ENCODE results near the gene COPG1. TPM values are rescaled to one million over a fixed set of nuclear protein-coding genes. Genes with fewer than 3 reads are reported as not detected.
"Not testable (repeated sequence)": the region's sequence is repeated elsewhere in the genome, so short reads cannot be mapped to it uniquely, and the experiment has no call there.

Gene COPG1
- total and polyA plus RNA-seq, 2 donors (not counting 1 experiment from before 2014, with no cell fraction given): 48.9 to 85.9 TPM

- CTCF ChIA-PET: interaction anchor here (1.0 kb wide), 1 partner anchor 18 kb away, joined by 6 read pairs; no protein-coding TSS in a partner anchor
- POLR2A ChIA-PET: no interaction called here
- Mint-ChIP-seq H3K9me3 (ENCODE audit: insufficient read depth) (no peaks in the 10 kb centered on the region), H3K4me3 (no peak overlapping the region), H3K27me3 (no peaks in the 10 kb centered on the region), H3K27ac (no peak overlapping the region), H3K4me1 (no peaks in the 10 kb centered on the region)
- H3K79me2 ChIP-seq (ENCODE audit: control insufficient read depth, insufficient read depth, low read length): no peaks in the 10 kb centered on the region
- H4K20me1 ChIP-seq (ENCODE audit: control insufficient read depth, insufficient read depth, low read length, poor library complexity, severe bottlenecking): peaks cover 18% of the 10 kb centered on the region
- no peaks in the 10 kb centered on the region for H3K4me1 ChIP-seq (ENCODE audit: control insufficient read depth in 2 of 2, insufficient read depth in 2 of 2, low read length in 2 of 2)
- WGBS (ENCODE audit: insufficient coverage): 98% methylated on average over 6 of the region's 6 CpGs
- H3K4me2 ChIP-seq (replicated peaks; ENCODE audit: low read depth, low read length, poor library complexity, severe bottlenecking): no peak overlapping the region
- DNase-seq: no peak
- H3K9ac ChIP-seq (ENCODE audit: low read length): no peak overlapping the region
- no peak overlapping the region for H3K4me3 ChIP-seq (ENCODE audit: control extremely low read depth in 1 of 5, extremely low read depth in 1 of 5, insufficient read depth in 1 of 5, low read depth in 2 of 5, low read length in 4 of 5)
- no peaks in the 10 kb centered on the region for H3K27me3 ChIP-seq (replicated peaks in 1 of 4; ENCODE audit: control extremely low read depth in 1 of 4, control insufficient read depth in 3 of 4, insufficient read depth in 4 of 4, low read length in 3 of 4)
- TF ChIP-seq CTCF (IDR thresholded peaks at IDR 0.05) (no peak), EZH2 (IDR thresholded peaks at IDR 0.05; ENCODE audit: borderline replicate concordance, insufficient read depth, low read depth, low read length, poor library complexity, severe bottlenecking) (no peak)
- peaks cover 33 to 85% of the 10 kb centered on the region in 2 experiments for H3K36me3 ChIP-seq (replicated peaks in 1 of 2; ENCODE audit: control extremely low read depth in 1 of 2, control insufficient read depth in 1 of 2, extremely low read depth in 1 of 2, insufficient read depth in 2 of 2, low read length in 1 of 2)
- no peak overlapping the region for H3K27ac ChIP-seq (ENCODE audit: low read length in 2 of 2)
- ATAC-seq (ENCODE audit: low read depth): no peak
- H3K9me3 ChIP-seq (ENCODE audit: control extremely low read depth in 1 of 3, control insufficient read depth in 2 of 3, insufficient read depth in 1 of 3, low read length in 2 of 3): no peaks in the 10 kb centered on the region
- intact Hi-C loops (cut with micrococcal nuclease): no loop called here
- no peak overlapping the region for H2AFZ ChIP-seq (ENCODE audit: insufficient read depth, low read depth, low read length, poor library complexity, severe bottlenecking)
Observed at GRCh38 chr3:129263161-129263910, 13.9 kb downstream of the COPG1 start.

- H3K9me3 ChIP-seq (ENCODE audit: control extremely low read depth in 1 of 3, control insufficient read depth in 2 of 3, insufficient read depth in 1 of 3, low read length in 2 of 3); H3K4me3 Mint-ChIP-seq; ATAC-seq (ENCODE audit: low read depth); H3K4me1 Mint-ChIP-seq; H3K27ac Mint-ChIP-seq; H3K4me3 ChIP-seq (ENCODE audit: control extremely low read depth in 1 of 5, extremely low read depth in 1 of 5, insufficient read depth in 1 of 5, low read depth in 2 of 5, low read length in 4 of 5); H2AFZ ChIP-seq (ENCODE audit: insufficient read depth, low read depth, low read length, poor library complexity, severe bottlenecking); H3K27me3 Mint-ChIP-seq; H3K27ac ChIP-seq (ENCODE audit: low read length in 2 of 2); H3K4me2 ChIP-seq (replicated peaks; ENCODE audit: low read depth, low read length, poor library complexity, severe bottlenecking); H3K27me3 ChIP-seq (replicated peaks in 1 of 4; ENCODE audit: control extremely low read depth in 1 of 4, control insufficient read depth in 3 of 4, insufficient read depth in 4 of 4, low read length in 3 of 4); H3K4me1 ChIP-seq (ENCODE audit: control insufficient read depth in 2 of 2, insufficient read depth in 2 of 2, low read length in 2 of 2); POLR2A ChIA-PET; H3K79me2 ChIP-seq (ENCODE audit: control insufficient read depth, insufficient read depth, low read length); intact Hi-C loops (cut with micrococcal nuclease); H3K9ac ChIP-seq (ENCODE audit: low read length); H3K9me3 Mint-ChIP-seq (ENCODE audit: insufficient read depth); DNase-seq: not testable (repeated sequence)
- WGBS (ENCODE audit: insufficient coverage): no CpG with 5 or more reads among the region's 6 CpGs
- CTCF ChIA-PET: interaction anchor here (1.3 kb wide), 1 partner anchor 295 kb away, joined by 3 read pairs; no protein-coding TSS in a partner anchor
- H3K36me3 ChIP-seq (replicated peaks in 1 of 2; ENCODE audit: control extremely low read depth in 1 of 2, control insufficient read depth in 1 of 2, extremely low read depth in 1 of 2, insufficient read depth in 2 of 2, low read length in 1 of 2): peaks cover 43 to 92% of the 10 kb centered on the region in 2 experiments
- peaks cover 25% of the 10 kb centered on the region for H4K20me1 ChIP-seq (ENCODE audit: control insufficient read depth, insufficient read depth, low read length, poor library complexity, severe bottlenecking)
Observed at GRCh38 chr3:129264994-129265393, 15.6 kb downstream of the COPG1 start.
